ENCODE measurements around the gene TGFBR2.

TGFBR2 gene

DNA sequence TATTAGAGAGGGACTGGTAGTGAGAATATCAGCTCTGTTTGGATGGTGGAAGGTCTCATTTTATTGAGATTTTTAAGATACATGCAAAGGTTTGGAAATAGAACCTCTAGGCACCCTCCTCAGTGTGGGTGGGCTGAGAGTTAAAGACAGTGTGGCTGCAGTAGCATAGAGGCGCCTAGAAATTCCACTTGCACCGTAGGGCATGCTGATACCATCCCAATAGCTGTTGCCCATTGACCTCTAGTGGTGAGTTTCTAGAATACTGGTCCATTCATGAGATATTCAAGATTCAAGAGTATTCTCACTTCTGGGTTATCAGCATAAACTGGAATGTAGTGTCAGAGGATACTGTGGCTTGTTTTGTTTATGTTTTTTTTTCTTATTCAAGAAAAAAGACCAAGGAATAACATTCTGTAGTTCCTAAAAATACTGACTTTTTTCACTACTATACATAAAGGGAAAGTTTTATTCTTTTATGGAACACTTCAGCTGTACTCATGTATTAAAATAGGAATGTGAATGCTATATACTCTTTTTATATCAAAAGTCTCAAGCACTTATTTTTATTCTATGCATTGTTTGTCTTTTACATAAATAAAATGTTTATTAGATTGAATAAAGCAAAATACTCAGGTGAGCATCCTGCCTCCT is 87.2 kb downstream of the TGFBR2 start:
- no peak for DNase-seq (ENCODE audit: low read depth)

DNA sequence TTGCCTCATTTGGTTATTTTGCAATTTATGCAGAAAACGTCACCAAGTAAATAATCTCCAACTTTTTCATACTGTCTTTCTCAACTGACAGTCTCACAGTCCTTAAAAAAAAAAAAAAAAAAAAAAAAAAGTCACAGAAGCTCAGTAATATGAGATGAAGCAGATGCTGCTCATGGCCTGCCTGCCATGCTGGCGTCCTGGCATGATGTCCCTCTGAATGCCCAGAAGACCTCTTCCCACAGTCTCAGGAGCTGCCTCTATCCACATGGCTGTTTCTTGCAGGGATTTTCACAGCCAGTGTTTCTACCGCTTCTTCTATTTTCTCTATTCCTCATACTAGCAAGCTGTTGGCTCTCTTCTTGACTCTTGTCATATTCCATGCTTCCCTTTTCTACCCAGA is 87.7 kb downstream of the TGFBR2 start:
- DNase-seq (ENCODE audit: low read depth) = no peak

DNA sequence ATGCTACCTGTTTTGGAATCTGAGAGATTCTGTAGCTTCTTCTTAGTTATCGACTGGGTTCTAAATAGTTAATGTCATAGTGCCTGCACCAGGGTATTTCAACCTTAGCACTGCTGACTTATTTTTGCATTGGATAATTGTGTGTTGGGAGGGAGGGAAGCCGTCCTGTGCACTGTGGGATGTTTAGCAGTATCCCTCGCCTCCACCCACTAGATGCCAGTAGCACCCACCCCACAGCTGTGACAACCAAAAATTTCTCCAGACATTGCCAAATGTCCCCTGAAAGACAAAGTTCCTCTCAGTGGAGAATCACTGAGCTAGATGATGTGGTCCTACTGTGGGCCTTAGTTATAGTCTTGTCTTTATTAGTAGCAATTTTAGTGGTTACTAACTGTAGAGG is 88.3 kb downstream of the TGFBR2 start:
- no peak for DNase-seq (ENCODE audit: low read depth)

DNA sequence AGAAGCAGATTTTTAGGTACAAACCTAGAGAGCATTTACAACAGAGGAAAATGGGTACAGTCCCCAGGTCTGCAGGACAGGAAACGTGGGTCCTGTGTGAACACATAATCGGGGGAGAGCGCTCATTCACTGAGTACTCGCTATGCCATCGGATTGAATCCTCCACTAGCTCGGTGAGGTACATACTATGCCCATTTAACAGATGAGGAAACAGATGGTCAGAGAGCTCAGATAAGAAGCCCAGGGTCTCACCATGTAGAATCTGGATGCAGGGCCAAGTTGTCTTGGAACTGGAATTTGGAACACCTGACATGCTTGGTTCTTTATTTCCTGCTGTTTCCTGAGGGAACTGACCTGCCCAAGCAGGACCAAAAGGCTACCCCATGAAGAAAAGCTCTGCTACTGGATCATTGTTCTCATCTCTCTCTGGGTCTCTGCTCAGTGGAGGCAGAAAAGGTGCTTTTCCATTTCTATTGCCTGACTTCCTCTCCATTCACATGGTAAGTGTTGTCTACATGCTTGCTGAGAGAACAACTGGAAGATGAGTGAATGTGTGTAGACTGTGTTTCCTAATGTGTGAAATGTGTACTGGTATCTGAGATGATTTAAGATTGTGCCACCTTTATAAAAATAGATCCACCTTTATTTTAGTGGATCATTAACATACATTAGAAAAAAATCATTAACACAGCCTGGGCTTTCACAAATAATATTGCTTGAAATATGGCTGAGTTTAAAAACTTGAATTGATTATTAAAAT is 89.1 kb downstream of the TGFBR2 start:
- no peak for DNase-seq (ENCODE audit: low read depth)

DNA sequence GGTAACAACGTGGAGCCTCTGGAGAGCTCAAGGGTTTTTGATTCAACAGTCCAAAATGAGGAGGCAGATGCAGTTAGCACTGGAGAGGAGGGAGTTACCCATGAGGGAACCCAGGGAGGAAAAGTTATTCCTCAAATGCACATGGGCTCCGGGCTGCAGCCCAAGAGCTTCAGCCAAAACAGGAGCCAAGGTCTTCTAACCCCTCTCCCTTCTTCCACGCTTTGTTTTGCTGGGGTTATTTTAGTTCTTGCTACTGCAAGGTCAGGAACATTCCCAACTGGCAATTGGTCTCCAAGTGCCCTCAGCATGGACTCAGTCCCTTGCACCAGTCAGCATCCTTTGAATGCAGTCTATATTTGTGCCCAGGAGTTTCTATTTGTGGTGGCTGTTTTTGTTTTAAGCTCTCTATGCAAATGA is 90.0 kb downstream of the TGFBR2 start:
- DNase-seq (ENCODE audit: low read depth) = no peak

DNA sequence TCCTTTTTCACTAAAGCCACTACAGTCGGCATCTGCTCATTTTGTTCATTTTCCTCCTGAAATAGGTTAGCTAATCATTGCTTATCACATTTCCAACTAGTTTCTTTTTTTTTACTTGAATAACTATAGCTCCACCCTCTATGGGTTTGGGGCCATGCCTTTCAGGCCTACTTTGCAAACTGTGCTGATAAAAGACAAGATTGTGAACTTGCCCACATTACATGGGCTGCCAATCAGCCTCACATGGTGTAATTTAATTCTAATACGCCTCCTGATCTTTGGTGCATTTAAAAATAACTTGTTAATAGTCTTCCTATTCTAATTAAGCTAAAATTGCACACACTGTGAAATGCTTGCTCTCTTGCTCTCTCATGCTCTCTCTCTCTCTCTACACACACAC is 90.5 kb downstream of the TGFBR2 start:
- DNase-seq (ENCODE audit: low read depth) = no peak

DNA sequence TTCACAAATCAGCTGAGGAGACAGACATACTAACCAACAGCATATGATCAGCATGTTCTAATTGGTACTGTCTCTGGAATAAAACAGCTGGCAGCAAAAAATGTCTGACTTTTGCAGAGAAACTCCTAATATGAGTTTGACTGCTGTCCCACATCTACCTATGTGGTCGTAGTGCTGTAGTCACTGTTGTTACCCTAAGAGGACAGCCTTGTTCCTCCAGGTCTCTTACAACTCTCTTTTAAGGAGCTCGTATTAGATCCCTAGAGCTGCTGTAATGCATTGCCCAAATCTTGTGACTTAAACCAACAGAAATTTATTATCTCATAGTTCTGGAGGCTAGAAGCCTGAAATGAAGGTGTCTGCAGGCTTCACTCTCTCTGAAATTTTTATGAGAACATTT is 92.1 kb downstream of the TGFBR2 start:
- DNase-seq (ENCODE audit: low read depth) = no peak

DNA sequence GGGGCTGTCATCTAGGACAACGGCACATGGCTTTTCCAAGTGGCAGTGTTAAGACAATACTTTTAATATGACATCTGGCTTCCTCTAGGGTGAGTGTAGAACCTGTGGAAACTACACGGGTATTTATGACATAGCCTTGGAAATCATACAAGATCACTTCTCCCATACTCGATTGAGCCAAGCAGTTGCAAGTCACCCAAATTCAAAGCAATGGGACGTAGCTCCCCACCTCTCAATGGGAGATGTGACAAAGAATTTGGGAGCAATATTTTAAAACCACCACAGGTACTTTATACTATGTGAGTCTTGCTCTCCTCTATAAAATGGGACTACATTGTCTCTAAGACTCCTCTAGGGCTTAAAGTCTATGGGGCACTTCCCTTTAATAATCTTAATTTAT is 93.5 kb downstream of the TGFBR2 start:
- no peak for DNase-seq (ENCODE audit: low read depth)

DNA sequence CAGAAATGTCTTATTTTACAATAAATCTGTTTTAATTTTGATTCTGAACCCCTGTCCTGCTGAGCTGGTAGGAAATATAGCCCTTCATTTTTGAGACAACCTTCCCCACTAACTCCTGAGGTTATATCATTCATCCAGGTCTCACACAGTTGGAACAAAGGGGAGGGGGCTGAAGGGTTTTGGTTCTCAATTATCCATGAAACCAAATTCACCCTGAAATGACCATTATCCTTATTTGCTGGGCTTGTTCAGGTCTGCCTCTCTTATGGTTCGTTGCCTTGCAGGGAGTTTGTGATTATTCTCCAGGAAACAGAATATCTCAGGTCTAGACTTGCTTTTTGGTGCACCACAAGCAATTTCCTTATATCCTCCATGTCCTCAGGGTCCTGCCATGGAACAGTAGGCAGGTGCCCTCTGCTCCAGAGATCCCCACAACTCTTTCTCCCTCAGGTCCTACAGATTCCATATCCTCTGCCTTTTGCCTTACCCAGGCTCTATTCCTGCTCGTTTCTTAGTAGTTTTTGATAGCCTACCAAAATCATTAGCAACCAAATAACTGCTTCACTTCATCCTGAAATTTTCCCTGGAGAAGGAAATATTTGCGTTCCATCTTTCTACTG is 94.4 kb downstream of the TGFBR2 start:
- DNase-seq (ENCODE audit: low read depth) = no peak

DNA sequence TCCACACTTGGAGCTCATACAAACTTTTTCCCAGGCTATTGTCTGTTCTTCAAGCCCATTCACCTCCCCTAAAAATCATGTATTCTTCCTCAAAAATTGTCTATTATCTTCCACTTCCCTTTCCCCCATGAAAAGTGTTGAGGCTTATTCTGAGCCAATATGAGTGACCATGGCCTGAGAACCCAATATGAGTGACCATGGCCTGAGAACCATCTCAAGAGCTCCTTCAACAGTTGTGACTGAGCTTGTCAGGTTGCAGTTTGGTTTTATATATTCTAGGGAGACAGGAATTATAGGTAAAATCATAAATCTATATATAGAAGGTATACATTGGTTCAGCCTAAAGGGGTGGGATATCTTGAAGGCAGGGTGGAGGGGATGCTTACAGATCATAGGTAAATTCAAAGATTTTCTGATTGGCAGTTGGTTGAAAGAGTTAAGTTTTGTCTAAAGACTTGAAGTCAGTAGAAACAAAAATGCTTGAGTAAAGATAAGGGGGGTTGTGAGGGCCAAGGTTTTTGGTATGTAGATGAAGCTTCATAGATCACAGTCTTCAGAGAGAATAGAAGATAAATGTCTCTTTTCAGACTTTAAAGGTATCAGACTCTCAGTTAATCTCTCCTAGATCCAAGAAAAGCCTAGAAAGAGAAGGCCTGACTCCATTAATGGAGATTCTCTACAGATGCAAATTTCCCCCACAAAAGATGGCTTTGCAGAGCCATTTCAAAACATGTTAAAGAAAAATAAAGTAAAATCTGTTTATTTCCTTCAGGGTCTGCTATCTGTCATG is 95.8 kb downstream of the TGFBR2 start:
- DNase-seq (ENCODE audit: low read depth) = no peak

DNA sequence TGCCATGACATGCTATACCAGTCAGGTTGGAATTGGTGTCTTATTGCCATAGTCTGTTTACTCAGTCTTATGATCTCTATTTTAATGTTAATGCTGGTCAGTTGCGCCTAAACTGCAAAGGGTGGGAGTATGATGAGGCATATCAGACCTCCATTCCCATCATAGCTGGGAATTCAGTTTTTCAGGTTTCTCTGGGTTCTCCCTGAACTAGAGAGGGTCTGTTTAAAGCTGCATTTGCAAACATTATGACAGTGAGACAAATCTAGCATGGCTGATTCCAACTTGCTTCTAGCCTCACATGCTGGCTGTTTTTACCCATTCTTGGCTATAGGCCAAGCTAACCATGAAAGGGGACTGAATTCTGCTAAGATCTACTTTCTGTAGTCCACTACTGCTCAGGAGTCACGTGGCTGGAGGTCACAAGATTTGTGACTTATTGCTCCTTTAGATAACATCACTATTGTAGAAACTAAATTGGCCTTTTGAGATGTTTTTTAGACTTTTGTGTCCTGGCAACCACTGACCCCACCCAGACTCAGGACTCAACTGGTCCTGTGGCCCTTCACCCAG is 96.5 kb downstream of the TGFBR2 start:
- DNase-seq (ENCODE audit: low read depth) = no peak

DNA sequence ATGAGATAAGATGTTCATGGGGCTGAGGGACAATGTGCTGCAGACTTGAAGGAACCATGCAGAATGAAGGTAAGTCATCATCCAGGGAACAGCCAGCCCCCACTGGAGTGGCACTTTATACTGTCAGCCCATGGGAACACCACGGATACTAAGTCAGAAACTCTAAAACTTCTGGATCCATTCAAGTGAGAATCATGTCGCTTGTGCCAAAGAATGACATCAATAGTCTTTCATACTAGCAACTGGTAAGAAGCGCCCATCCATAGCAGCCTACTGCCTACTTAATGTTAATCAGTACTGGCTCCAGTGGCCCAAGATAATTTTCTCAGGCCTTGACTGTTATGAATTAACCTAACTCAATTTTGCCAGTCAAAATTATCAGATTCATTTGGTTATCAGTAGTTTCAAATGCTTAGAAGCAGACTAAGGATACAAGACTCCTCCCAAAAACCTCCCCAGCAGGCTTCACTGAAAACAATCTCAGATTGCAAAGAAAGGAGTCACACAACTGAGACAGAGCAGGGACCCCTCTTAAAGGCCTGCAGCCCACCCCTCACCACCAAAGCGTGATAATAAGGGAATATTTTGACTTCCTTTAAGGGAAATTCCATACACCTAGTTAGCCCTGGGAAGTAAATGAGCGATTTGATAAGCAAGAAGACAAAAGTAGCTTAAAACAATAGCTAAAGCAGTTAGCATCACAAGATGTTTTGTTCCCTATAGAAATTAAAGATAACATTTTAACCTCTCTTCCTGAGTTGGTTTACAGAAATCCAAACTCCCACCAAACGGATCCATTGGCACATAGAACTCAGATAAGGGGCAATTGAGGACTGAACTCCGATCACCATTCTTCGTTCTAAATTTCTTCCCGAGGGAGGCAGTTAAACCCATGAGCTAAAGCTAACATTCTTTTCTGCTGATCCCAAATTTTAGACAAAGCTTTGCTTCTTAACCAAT is 98.8 kb downstream of the TGFBR2 start:
- no peak for DNase-seq (ENCODE audit: low read depth)

DNA sequence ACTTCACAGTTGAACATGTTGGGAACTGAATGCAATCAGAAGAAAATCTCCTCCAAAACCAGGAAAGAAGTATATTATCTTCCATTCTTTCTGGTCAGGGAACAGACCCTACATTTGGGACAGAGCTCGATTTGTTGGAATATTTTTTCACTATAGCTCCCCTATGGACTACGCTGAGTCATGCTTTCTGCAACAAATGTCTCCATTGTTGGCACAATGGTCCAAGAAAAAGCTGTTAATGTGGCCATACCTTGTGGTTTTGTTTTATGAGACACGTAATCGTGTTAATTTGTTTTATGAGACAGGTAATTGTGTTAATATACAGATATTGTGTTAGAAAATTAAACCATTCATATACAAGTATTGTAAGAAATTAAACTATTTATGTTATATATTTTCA is 101.4 kb downstream of the TGFBR2 start:
- no peak for DNase-seq (ENCODE audit: low read depth)

DNA sequence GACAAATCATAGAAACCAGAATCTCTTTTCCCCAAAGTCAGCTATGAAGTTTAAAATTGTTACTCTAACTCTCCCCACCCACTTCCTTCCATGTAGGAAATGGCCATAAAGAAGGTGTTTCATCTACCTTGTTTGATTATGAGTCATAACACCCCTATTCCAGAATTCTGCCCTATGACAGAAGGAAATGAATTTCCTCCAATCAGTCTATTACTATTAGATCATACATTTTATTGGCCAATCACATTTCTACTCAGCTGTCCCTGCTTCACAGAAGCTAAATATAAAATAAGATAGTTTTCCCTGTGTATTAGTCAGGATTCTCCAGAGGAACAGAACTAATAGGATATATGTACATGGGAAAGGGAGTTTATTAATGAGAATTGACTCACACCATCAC is 102.1 kb downstream of the TGFBR2 start:
- DNase-seq (ENCODE audit: low read depth) = no peak

DNA sequence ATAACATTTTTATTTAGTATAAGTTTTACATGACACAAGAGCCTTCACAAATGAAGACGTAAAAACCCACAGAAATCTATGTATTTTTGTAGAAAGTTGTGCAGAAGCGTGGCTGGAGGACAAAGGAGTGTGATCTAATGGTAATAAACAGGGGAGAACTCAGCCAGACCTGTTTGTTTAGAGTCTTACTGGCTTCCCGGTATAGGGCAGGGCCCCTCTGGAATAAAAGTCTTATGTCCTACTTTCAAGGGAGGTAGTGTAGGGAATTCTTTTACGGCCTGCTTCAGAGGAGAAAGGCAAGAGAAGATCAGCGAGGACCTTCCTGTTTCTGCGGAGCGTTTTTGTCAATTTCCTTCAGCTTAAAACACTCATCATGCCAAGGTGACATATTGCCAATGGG is 103.6 kb downstream of the TGFBR2 start:
- DNase-seq (ENCODE audit: low read depth) = no peak

DNA sequence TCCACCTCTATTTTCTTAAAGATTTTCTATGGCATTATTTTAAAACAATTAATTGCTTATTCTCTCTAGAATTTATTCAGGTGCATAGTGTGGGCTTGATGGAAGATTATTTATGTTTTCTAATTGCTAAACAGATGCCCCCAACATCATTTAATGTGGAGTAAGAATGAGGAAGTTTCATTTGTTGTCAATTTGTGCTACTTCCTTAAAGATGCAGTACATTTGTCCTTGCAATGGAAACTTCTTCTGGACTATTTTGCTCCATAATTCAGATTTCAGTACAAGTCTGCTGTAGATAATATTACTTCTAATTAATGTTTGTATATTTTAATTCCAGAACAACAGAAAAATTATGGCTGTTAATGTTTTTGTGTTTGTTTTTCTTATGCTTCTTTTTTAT is 104.8 kb downstream of the TGFBR2 start:
- DNase-seq (ENCODE audit: low read depth) = no peak

DNA sequence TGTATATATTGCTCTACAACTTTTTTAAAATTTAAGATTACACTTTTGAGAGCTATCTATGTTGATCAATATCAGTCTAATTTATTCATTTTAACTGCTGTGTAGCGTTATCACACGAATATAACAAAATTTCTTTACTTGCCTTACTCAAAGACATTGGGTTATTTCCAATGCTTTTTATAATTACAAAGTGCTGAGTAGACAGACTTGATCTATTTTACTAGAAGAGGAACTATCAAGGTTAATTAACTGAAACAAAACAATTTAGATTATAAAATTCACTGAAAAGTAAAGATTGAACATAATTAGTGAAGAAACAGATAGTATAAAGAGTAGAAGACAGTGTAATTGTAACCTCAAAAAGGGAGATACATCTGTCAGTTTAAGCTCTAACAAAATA is 105.5 kb downstream of the TGFBR2 start:
- no peak for DNase-seq (ENCODE audit: low read depth)

DNA sequence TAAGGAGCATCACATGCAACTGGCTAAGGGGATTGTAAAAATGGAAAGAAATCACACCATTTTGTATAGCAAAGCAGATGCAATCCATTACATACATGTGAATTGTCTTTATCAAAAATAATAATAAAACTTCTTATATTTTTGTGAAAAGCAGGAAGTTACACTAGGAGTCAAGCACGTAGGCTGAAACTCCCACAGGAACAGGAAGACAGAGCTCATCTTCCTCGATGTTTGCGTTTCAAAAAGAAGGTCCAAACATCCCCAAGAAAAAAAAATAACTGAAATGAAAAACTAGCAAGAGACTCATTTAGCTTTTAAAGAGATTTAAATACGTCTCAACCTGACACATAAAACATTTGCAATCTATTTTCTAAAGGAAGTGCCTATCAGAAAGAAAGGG is 106.6 kb downstream of the TGFBR2 start:
- no peak for DNase-seq (ENCODE audit: low read depth)

DNA sequence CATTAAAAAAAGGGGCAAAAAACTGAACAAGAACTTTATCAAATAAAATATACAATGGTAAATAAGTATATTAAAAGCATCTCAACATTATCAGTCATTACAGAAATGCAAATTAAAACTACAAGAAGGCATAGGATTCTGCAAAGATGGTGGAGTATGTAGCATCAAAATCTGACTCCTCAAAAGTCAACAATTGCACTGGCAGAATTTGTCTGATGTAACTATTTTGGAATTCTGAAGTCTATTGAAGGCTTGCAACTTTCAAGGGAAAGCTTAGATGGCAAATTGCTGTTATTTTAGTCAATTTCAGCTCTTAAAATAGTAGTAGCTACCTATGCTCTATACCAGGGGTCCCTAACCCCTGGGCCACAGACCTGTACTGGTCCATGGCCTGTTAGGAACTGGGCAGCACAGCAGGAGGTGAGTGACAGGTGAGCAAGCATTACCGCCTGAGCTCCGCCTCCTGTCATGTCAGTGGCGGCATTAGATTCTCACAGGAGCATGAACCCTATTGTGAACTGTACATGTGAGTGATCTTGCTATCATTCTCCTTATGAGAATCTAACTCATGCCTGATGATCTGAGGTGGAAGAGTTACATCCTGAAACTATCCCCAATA is 107.6 kb downstream of the TGFBR2 start:
- DNase-seq (ENCODE audit: low read depth) = no peak

DNA sequence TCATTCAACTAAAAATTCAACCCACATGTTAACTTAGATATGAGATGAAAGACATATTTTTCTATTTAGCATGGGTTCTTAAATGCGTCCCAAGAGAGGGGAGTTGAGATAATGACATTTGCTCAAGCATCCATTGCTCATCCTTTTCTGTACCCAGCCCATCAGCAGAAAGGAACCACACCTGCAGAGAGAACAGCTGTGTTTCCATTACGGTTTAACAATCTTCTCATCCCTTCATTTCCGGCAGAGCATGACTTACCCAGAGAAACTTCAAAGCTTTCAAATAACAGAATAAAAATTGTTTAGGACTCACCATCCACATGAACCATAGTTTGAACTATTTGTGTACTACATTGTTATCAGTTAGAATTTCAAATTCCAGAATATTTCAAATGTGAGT is 113.1 kb downstream of the TGFBR2 start:
- DNase-seq (ENCODE audit: low read depth) = no peak

Data from GM04503 (cell line).